HCT116 (cell line): ENCODE data around the gene MPI. TPM values are rescaled to one million over a fixed set of nuclear protein-coding genes. Genes with fewer than 3 reads are reported as not detected.
"Not testable (repeated sequence)": the region's sequence is repeated elsewhere in the genome, so short reads cannot be mapped to it uniquely, and the experiment has no call there.

Source experiments
- ATAC-seq: fragments of 200-7000 bp; cut with Tn5 transposase; 2 replicates; pipeline ENCODE4 v1.9.1; 2020; ENCODE audit warnings: mild to moderate bottlenecking, moderate library complexity
- BruUV-seq: library from RNA; stranded (reverse); fragments of 400-500 nt; replicated peaks from 2 replicates; lab custom pipeline; 2021; lab: Mats Ljungman, UMichigan
- CTCF ChIA-PET: fragments of 300-600 bp; sonication (Branson Sonifier 250); formaldehyde crosslinking; loops from one replicate; lab custom pipeline; 2021; ENCODE audit warnings: antibody characterized with exemption; lab: Charles Lee
- POLR2A ChIA-PET: fragments of 300-600, 350-600 bp; sonication (Branson Sonifier 250); formaldehyde crosslinking; loops from one replicate; lab custom pipeline; 2021; ENCODE audit warnings: antibody characterized with exemption; lab: Charles Lee
- RAD21 ChIA-PET, 2 experiments: fragments of 300-600 bp; sonication (Branson Sonifier 250); formaldehyde crosslinking; loops; one replicate each; lab custom pipeline; 2023; ENCODE audit warnings: low total read pairs in 2 of 2; ENCODE audit not compliant: uncharacterized antibody in 2 of 2, unreplicated experiment in 2 of 2, low non-redundant PET in 1 of 2; lab: Charles Lee
- DNase-seq: peaks from one replicate; pipeline ENCODE4 v3.0.0-alpha.2; 2010; ENCODE audit warnings: low read depth, low spot score
- H2AFZ ChIP-seq: fragments of 200-600 bp; shearing (Covaris generic), sonication (generic); 2 replicates; pipeline ENCODE4 v1.6.1; 2017; ENCODE audit warnings: low read depth, mixed run types, mixed read lengths, antibody characterized with exemption, low read length; ENCODE audit not compliant: poor library complexity, severe bottlenecking
- H3K27ac ChIP-seq: 2 replicates; pipeline ENCODE4 v1.5.1; 2012; ENCODE audit warnings: low read depth, low read length
- H3K27me3 ChIP-seq: fragments of 200-600 bp; sonication (generic); 2 replicates; pipeline ENCODE4 v1.6.1; 2016; ENCODE audit warnings: mixed run types, low read length, mixed read lengths; ENCODE audit not compliant: insufficient read depth
- H3K36me3 ChIP-seq, 2 experiments: fragments of 200-500 bp in 1 of 2; fragments of 200-600 bp in 1 of 2; sonication (Bioruptor generic) in 1 of 2; sonication (generic) in 1 of 2; 2 replicates each; pipeline versions ENCODE4 v1.5.1 to v1.6.1; 2014 to 2016; ENCODE audit warnings: low read length in 2 of 2, inconsistent platforms in 1 of 2, mixed read lengths in 1 of 2, mixed run types in 1 of 2; ENCODE audit not compliant: insufficient read depth in 2 of 2, control insufficient read depth in 1 of 2
- H3K4me1 ChIP-seq, 2 experiments: fragments of 200-600 bp in 1 of 2; sonication (generic) in 1 of 2; 2 replicates each; pipeline versions ENCODE4 v1.5.1 to v1.6.1; 2012 to 2017; ENCODE audit warnings: low read length in 2 of 2, inconsistent platforms in 1 of 2, mild to moderate bottlenecking in 1 of 2, mixed read lengths in 1 of 2, mixed run types in 1 of 2, moderate library complexity in 1 of 2; ENCODE audit not compliant: insufficient read depth in 2 of 2, control insufficient read depth in 1 of 2
- H3K4me2 ChIP-seq: fragments of 200-600 bp; sonication (generic); 2 replicates; pipeline ENCODE4 v1.6.1; 2017; ENCODE audit warnings: mixed run types, low read length, mixed read lengths
- H3K4me3 ChIP-seq, 2 experiments: fragments of 200-600 bp in 1 of 2; sonication (generic) in 1 of 2; replicated peaks in 1 of 2; 2 replicates each; pipeline ENCODE4 v1.5.1; 2011 to 2016; ENCODE audit warnings: low read length in 2 of 2, control low read depth in 1 of 2, low read depth in 1 of 2, mild to moderate bottlenecking in 1 of 2, mixed read lengths in 1 of 2, mixed run types in 1 of 2
- H3K79me2 ChIP-seq: fragments of 200-600 bp; sonication (generic); 2 replicates; pipeline ENCODE4 v1.6.1; 2017; ENCODE audit warnings: mild to moderate bottlenecking, mixed run types, low read length, moderate library complexity, mixed read lengths; ENCODE audit not compliant: insufficient read depth
- H3K9ac ChIP-seq: fragments of 200-600 bp; sonication (generic); 2 replicates; pipeline ENCODE4 v1.6.1; 2016; ENCODE audit warnings: low read length, mixed read lengths
- H3K9me2 ChIP-seq: fragments of 200-600 bp; sonication (generic), shearing (Covaris generic); 2 replicates; pipeline ENCODE4 v1.6.1; 2017; ENCODE audit warnings: mixed run types, mild to moderate bottlenecking, moderate library complexity; ENCODE audit not compliant: insufficient read depth
- H3K9me3 ChIP-seq, 2 experiments: fragments of 200-500 bp in 1 of 2; fragments of 200-600 bp in 1 of 2; sonication (Bioruptor generic) in 1 of 2; sonication (generic) in 1 of 2; 2 replicates each; pipeline ENCODE4 v1.6.1; 2014 to 2017; ENCODE audit warnings: low read length in 2 of 2, mixed read lengths in 2 of 2, inconsistent platforms in 1 of 2, low read depth in 1 of 2, mild to moderate bottlenecking in 1 of 2, mixed run types in 1 of 2, moderate library complexity in 1 of 2; ENCODE audit not compliant: control insufficient read depth in 1 of 2, insufficient read depth in 1 of 2
- H4K20me1 ChIP-seq: fragments of 200-600 bp; sonication (generic), shearing (Covaris generic); 2 replicates; pipeline ENCODE4 v1.6.1; 2017; ENCODE audit warnings: mixed run types, mild to moderate bottlenecking, moderate library complexity; ENCODE audit not compliant: insufficient read depth
- CEBPB ChIP-seq: IDR thresholded peaks from 2 replicates; pipeline ENCODE4 v1.6.1; 2012; ENCODE audit warnings: low read depth
- EGR1 ChIP-seq: IDR thresholded peaks from 2 replicates; pipeline ENCODE4 v1.6.1; 2012; ENCODE audit warnings: low read depth
- EZH2phosphoT487 ChIP-seq: fragments of 200-600 bp; IDR thresholded peaks from 2 replicates; pipeline ENCODE4 v1.6.1; 2018; ENCODE audit warnings: antibody characterized with exemption, borderline replicate concordance
- POLR2A ChIP-seq: IDR thresholded peaks from 2 replicates; pipeline ENCODE4 v1.7.0; 2011; ENCODE audit warnings: borderline replicate concordance; ENCODE audit not compliant: insufficient read depth, insufficient read length; ENCODE audit errors: extremely low read depth
- POLR2AphosphoS5 ChIP-seq: IDR thresholded peaks from 2 replicates; pipeline ENCODE4 v1.6.1; 2011; ENCODE audit warnings: mild to moderate bottlenecking, low read depth, low read length, moderate library complexity
- RAD21 ChIP-seq: IDR thresholded peaks from 2 replicates; pipeline ENCODE4 v1.6.1; 2012; ENCODE audit warnings: low read depth, mild to moderate bottlenecking
- SRF ChIP-seq: IDR thresholded peaks from 2 replicates; pipeline ENCODE4 v1.6.1; 2012; ENCODE audit warnings: low read depth
- TCF7L2 ChIP-seq: IDR thresholded peaks from 2 replicates; pipeline ENCODE4 v1.7.0; 2011; ENCODE audit warnings: borderline replicate concordance, inconsistent platforms; ENCODE audit not compliant: insufficient read depth, insufficient read length; ENCODE audit errors: extremely low read depth
- intact Hi-C: fragments of 100-400 bp; cut with micrococcal nuclease; formaldehyde crosslinking; loops from 2 replicates; pipeline ENCODE4 v1.10.0; 2022
- total RNA-seq: library from RNA; stranded (reverse); gene quantifications from one replicate; pipeline ENCODE4 v1.2.1, GENCODE V29; 2021; ENCODE audit not compliant: unreplicated experiment

The MPI gene
- total RNA-seq, 1 experiment from 2014 or later: 49.7 TPM

DNA sequence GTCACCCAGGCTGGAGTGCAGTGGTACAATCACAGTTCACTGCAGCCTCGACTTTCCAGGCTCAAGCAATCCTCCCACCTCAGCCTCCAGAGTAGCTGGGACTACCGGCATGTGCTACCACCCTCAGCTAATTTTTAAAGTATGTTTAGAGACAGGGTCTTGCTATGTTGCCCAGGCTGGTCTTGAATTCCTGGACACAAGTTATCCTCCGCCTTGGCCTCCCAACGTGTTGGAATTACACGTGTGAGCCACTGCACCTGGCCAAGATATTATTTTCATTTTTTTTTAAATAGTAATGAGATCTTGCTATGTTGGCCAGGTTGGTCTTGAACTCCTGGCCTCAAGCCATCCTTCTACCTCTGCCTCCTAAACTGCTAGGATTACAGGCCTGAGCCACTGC, 4.4 kb upstream of the MPI start:
- Histone ChIP-seq H3K36me3 (no peaks in the 10 kb centered on the region), H3K4me1 (peaks cover 13 to 29% of the 10 kb centered on the region in 2 experiments), H3K9me2 (no peaks in the 10 kb centered on the region), H3K27me3 (no peaks in the 10 kb centered on the region), H2AFZ (no peak overlapping the region), H3K4me2 (no peak overlapping the region; the same call in 1 of the 2 replicates), H3K9me3 (peaks cover 5 to 6% of the 10 kb centered on the region in 2 experiments; a peak in 2 of 4 replicates), H4K20me1 (no peaks in the 10 kb centered on the region), H3K27ac (no peak overlapping the region), H3K4me3 (no peak overlapping the region), H3K9ac (no peak overlapping the region), H3K79me2 (peaks cover 5% of the 10 kb centered on the region; the same call in 1 of the 2 replicates)
- CTCF ChIA-PET: no interaction called here
- no peak for DNase-seq
- TF ChIP-seq CEBPB (no peak), POLR2AphosphoS5 (no peak), EZH2phosphoT487 (no peak), EGR1 (no peak), TCF7L2 (no peak), POLR2A (no peak), RAD21 (no peak), SRF (no peak)
- POLR2A ChIA-PET: no interaction called here
- intact Hi-C loops: no loop called here
- no TSS peak for BruUV-seq
- ATAC-seq: no peak
- RAD21 ChIA-PET: no interaction called here

DNA sequence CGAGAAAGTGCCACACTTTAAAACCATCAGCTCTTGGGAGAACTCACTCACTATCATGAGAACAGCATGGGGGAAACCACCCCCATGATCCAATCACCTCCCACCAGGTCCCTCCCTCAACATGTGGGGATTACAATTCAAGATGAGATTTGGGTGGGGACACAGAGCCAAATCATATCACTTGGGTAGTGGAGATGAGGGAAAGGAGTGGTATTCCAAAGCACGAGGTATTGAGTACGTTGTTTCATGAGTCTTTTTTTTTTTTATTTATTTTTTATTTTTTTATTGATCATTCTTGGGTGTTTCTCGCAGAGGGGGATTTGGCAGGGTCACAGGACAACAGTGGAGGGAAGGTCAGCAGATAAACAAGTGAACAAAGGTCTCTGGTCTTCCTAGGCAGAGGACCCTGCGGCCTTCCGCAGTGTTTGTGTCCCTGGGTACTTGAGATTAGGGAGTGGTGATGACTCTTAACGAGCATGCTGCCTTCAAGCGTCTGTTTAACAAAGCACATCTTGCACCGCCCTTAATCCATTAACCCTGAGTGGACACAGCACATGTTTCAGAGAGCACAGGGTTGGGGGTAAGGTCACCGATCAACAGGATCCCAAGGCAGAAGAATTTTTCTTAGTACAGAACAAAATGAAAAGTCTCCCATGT, 2.2 kb upstream of the MPI start:
- H3K27ac ChIP-seq, H3K9ac ChIP-seq, intact Hi-C loops, H3K27me3 ChIP-seq, H3K9me3 ChIP-seq, ATAC-seq, H3K4me2 ChIP-seq, POLR2A ChIA-PET, RAD21 ChIA-PET, H2AFZ ChIP-seq, H3K4me3 ChIP-seq, H3K9me2 ChIP-seq, H4K20me1 ChIP-seq, DNase-seq, BruUV-seq, CTCF ChIA-PET: not testable (repeated sequence)
- H3K36me3 ChIP-seq: peaks cover 2 to 15% of the 10 kb centered on the region in 2 experiments; a peak in 2 of 4 replicates
- peaks cover 13 to 48% of the 10 kb centered on the region in 2 experiments for H3K4me1 ChIP-seq
- peaks cover 16% of the 10 kb centered on the region; the same call in 1 of the 2 replicates for H3K79me2 ChIP-seq
